ENCODE data around the gene MORN3. TPM values are rescaled to one million over a fixed set of nuclear protein-coding genes. Genes with fewer than 3 reads are reported as not detected.
"Not testable (repeated sequence)": the region's sequence is repeated elsewhere in the genome, so short reads cannot be mapped to it uniquely, and the experiment has no call there.

Gene MORN3
- total RNA-seq, 1 experiment from 2014 or later, result 0.37 TPM

- no peak for TF ChIP-seq FOXP4 (CRISPR knock-in tag; IDR thresholded peaks at IDR 0.05)
- no peak for TF ChIP-seq SMAD4 (CRISPR knock-in tag; IDR thresholded peaks at IDR 0.05)
- TF ChIP-seq CTCF (IDR thresholded peaks at IDR 0.05), result no peak
- no peak for TF ChIP-seq GRHL2 (CRISPR knock-in tag; IDR thresholded peaks at IDR 0.05; ENCODE audit: insufficient replicate concordance, severe bottlenecking)
- TF ChIP-seq ZNF532 (CRISPR knock-in tag; IDR thresholded peaks at IDR 0.05; ENCODE audit: borderline replicate concordance), result no peak
- no peak for TF ChIP-seq AFF4 (CRISPR knock-in tag; IDR thresholded peaks at IDR 0.05; ENCODE audit: borderline replicate concordance)
- TF ChIP-seq JAZF1 (CRISPR knock-in tag; IDR thresholded peaks at IDR 0.05), result no peak
These were observed 40.1 kb upstream of the MORN3 start (continued) for GRCh38 chr12:121709478-121709961.

- ATAC-seq; CTCF ChIA-PET; H3K9me3 Mint-ChIP-seq; DNase-seq (ENCODE audit: low spot score); H3K4me3 Mint-ChIP-seq; POLR2A ChIA-PET; H3K27ac Mint-ChIP-seq; H3K36me3 Mint-ChIP-seq: not testable (repeated sequence)
- Mint-ChIP-seq H3K4me1 (peaks cover 10% of the 10 kb centered on the region), H3K27me3 (ENCODE audit: low read depth) (peaks cover 14% of the 10 kb centered on the region)
These were observed 39.6 kb upstream of the MORN3 start for GRCh38 chr12:121709064-121709424.

GRCh38 chr12:121708313-121709063, 39.0 kb upstream of the MORN3 start:
- no peak for ATAC-seq
- no peak for DNase-seq (ENCODE audit: low spot score)
- H3K4me3 Mint-ChIP-seq, result no peak overlapping the region
- POLR2A ChIA-PET, result no interaction called here
- no peak overlapping the region for H3K27ac Mint-ChIP-seq
- no peaks in the 10 kb centered on the region for H3K36me3 Mint-ChIP-seq
- CTCF ChIA-PET, result no interaction called here
- peaks cover 14% of the 10 kb centered on the region for H3K27me3 Mint-ChIP-seq (ENCODE audit: low read depth)
- H3K4me1 Mint-ChIP-seq, result peaks cover 5% of the 10 kb centered on the region
- peaks cover 7% of the 10 kb centered on the region for H3K9me3 Mint-ChIP-seq
- TF ChIP-seq CDX4 (CRISPR knock-in tag; IDR thresholded peaks at IDR 0.05; ENCODE audit: borderline replicate concordance) (no peak), TEAD4 (CRISPR knock-in tag; IDR thresholded peaks at IDR 0.05) (no peak), MAX (CRISPR knock-in tag; IDR thresholded peaks at IDR 0.05) (no peak), USF2 (CRISPR knock-in tag; IDR thresholded peaks at IDR 0.05) (no peak), ZNF396 (CRISPR knock-in tag; IDR thresholded peaks at IDR 0.05; ENCODE audit: borderline replicate concordance) (no peak), HMGA2 (CRISPR knock-in tag; IDR thresholded peaks at IDR 0.05) (no peak), ZNF281 (CRISPR knock-in tag; IDR thresholded peaks at IDR 0.05) (no peak)

Measured in WTC11 (cell line).